SK-N-SH treated with all-trans-retinoic acid at 6 μM for 48 hours (cell line): ENCODE results near the gene ACIN1.

Source experiments
- ATAC-seq: fragments of 200-7000 bp; cut with Tn5 transposase; 3 replicates; pipeline ENCODE4 v1.9.1; 2020; ENCODE audit warnings: mild to moderate bottlenecking, moderate library complexity
- ARNTL ChIP-seq: fragments of 450-650 bp; formaldehyde crosslinking; IDR thresholded peaks from 2 replicates; pipeline ENCODE4 v1.5.0; 2020; ENCODE audit warnings: low read depth, mild to moderate bottlenecking, moderate library complexity, borderline replicate concordance
- BACH2 ChIP-seq: fragments of 250-450 bp; sonication (Bioruptor Pico); IDR thresholded peaks from 2 replicates; pipeline ENCODE4 v1.9.0; 2021; ENCODE audit warnings: mild to moderate bottlenecking, borderline replicate concordance
- CSDC2 ChIP-seq: fragments of 250-450 bp; sonication (Bioruptor Pico); IDR thresholded peaks from 2 replicates; pipeline ENCODE4 v1.5.0; 2020; ENCODE audit warnings: mild to moderate bottlenecking, moderate library complexity
- GLIS3 ChIP-seq: fragments of 250-450 bp; sonication (Bioruptor Pico); IDR thresholded peaks from 2 replicates; pipeline ENCODE4 v1.5.0; 2020; ENCODE audit warnings: mild to moderate bottlenecking, moderate library complexity
- ISL1 ChIP-seq: fragments of 250-450 bp; sonication (Bioruptor Pico); IDR thresholded peaks from 2 replicates; pipeline ENCODE4 v2.1.2; 2022; ENCODE audit warnings: mild to moderate bottlenecking, moderate library complexity
- OSR1 ChIP-seq: fragments of 250-450 bp; sonication (Bioruptor Pico); IDR thresholded peaks from 2 replicates; pipeline ENCODE4 v1.8.0; 2022; ENCODE audit warnings: moderate library complexity, mild to moderate bottlenecking, inconsistent platforms
- PATZ1 ChIP-seq: fragments of 250-450 bp; sonication (Bioruptor Pico); IDR thresholded peaks from 2 replicates; pipeline ENCODE4 v1.8.0; 2020; ENCODE audit warnings: mild to moderate bottlenecking, moderate library complexity, borderline replicate concordance
- RARB ChIP-seq: fragments of 250-450 bp; sonication (Bioruptor Pico); IDR thresholded peaks from 2 replicates; pipeline ENCODE4 v1.8.0; 2021; ENCODE audit warnings: mild to moderate bottlenecking, moderate library complexity
- SNAI2 ChIP-seq: fragments of 250-450 bp; sonication (Bioruptor Pico); IDR thresholded peaks from 2 replicates; pipeline ENCODE4 v1.5.0; 2020; ENCODE audit warnings: mild to moderate bottlenecking, moderate library complexity
- TCF4 ChIP-seq: fragments of 250-450 bp; sonication (Bioruptor Pico); IDR thresholded peaks from 2 replicates; pipeline ENCODE4 v1.8.0; 2021; ENCODE audit warnings: mild to moderate bottlenecking, moderate library complexity, borderline replicate concordance
- TOX ChIP-seq: fragments of 250-450 bp; sonication (Bioruptor Pico); IDR thresholded peaks from 2 replicates; pipeline ENCODE4 v1.8.0; 2021; ENCODE audit warnings: mild to moderate bottlenecking, moderate library complexity, borderline replicate concordance
- ZC3H10 ChIP-seq: fragments of 250-450 bp; sonication (Bioruptor Pico); IDR thresholded peaks from 2 replicates; pipeline ENCODE4 v1.5.1; 2021; ENCODE audit warnings: mild to moderate bottlenecking, moderate library complexity
- ZFP3 ChIP-seq: fragments of 250-450 bp; sonication (Bioruptor Pico); IDR thresholded peaks from 2 replicates; pipeline ENCODE4 v1.5.0; 2020; ENCODE audit warnings: mild to moderate bottlenecking, moderate library complexity
- ZFP30 ChIP-seq: fragments of 450-650 bp; formaldehyde crosslinking; IDR thresholded peaks from 2 replicates; pipeline ENCODE4 v1.5.0; 2022; ENCODE audit warnings: mild to moderate bottlenecking, moderate library complexity
- ZNF565 ChIP-seq: fragments of 450-650 bp; formaldehyde crosslinking; conservative IDR thresholded peaks from 2 replicates; pipeline ENCODE4 v1.5.0; 2020; ENCODE audit warnings: low read depth, mild to moderate bottlenecking, moderate library complexity
- ZNF70 ChIP-seq: fragments of 450-650 bp; formaldehyde crosslinking; IDR thresholded peaks from 2 replicates; pipeline ENCODE4 v1.5.0; 2020; ENCODE audit warnings: mild to moderate bottlenecking, moderate library complexity
- ZNF8 ChIP-seq: fragments of 450-650 bp; formaldehyde crosslinking; IDR thresholded peaks from 2 replicates; pipeline ENCODE4 v1.5.0; 2020; ENCODE audit warnings: mild to moderate bottlenecking, moderate library complexity
- TF ChIP-seq, protein P1 (sequence below): fragments of 250-450 bp; sonication (Bioruptor Pico); IDR thresholded peaks from 2 replicates; pipeline ENCODE4 v1.5.1; 2021; ENCODE audit warnings: mild to moderate bottlenecking, moderate library complexity
- TF ChIP-seq, protein P2 (sequence below): fragments of 250-450 bp; sonication (Bioruptor Pico); IDR thresholded peaks from 2 replicates; pipeline ENCODE4 v1.5.0; 2020; ENCODE audit warnings: mild to moderate bottlenecking, moderate library complexity
- TF ChIP-seq, protein P3 (sequence below): fragments of 250-450 bp; sonication (Bioruptor Pico); IDR thresholded peaks from 2 replicates; pipeline ENCODE4 v1.5.1; 2020; ENCODE audit warnings: low read depth, mild to moderate bottlenecking, moderate library complexity
- TF ChIP-seq, protein P4 (sequence below): fragments of 250-450 bp; sonication (Bioruptor Pico); IDR thresholded peaks from 2 replicates; pipeline ENCODE4 v1.8.0; 2021; ENCODE audit warnings: low read depth, mild to moderate bottlenecking, moderate library complexity, borderline replicate concordance

ACIN1 gene

DNA sequence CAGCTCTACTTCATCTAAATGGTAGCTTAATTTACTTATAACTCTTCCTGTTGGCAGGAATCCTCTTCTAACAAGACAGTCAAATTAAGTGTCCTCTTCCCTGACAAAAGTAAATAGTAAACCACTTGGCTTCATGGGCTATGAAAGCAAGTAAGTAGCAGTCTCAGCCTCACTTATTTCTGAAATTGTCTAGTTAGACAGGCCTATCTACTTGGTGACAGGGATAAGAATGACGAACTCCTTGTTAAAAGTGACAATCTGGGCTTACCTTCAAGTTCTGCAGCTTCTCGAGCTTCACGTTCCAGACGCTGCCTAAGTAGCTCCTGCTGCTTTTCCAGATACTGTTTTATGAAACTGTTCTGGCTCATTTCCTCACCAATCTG lies 4.7 kb downstream of the ACIN1 start:
- TF ChIP-seq, protein P1, sequence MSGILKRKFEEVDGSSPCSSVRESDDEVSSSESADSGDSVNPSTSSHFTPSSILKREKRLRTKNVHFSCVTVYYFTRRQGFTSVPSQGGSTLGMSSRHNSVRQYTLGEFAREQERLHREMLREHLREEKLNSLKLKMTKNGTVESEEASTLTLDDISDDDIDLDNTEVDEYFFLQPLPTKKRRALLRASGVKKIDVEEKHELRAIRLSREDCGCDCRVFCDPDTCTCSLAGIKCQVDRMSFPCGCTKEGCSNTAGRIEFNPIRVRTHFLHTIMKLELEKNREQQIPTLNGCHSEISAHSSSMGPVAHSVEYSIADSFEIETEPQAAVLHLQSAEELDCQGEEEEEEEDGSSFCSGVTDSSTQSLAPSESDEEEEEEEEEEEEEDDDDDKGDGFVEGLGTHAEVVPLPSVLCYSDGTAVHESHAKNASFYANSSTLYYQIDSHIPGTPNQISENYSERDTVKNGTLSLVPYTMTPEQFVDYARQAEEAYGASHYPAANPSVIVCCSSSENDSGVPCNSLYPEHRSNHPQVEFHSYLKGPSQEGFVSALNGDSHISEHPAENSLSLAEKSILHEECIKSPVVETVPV (CRISPR knock-in tag) = no peak
- no peak for TF ChIP-seq ZFP30
- TF ChIP-seq, all 23 proteins: peak for 0
- ATAC-seq = no peak

GRCh38 chr14:23089498-23090253 lies 5.3 kb downstream of the ACIN1 start:
- no peak for ATAC-seq
- TF ChIP-seq ZFP3 (no peak), CSDC2 (CRISPR knock-in tag) (no peak), ZNF70 (CRISPR knock-in tag) (no peak), OSR1 (no peak), ISL1 (CRISPR knock-in tag) (no peak), RARB (CRISPR knock-in tag) (no peak), TOX (no peak), TCF4 (CRISPR knock-in tag) (no peak), PATZ1 (no peak), ZNF8 (no peak)
- TF ChIP-seq, protein P2, sequence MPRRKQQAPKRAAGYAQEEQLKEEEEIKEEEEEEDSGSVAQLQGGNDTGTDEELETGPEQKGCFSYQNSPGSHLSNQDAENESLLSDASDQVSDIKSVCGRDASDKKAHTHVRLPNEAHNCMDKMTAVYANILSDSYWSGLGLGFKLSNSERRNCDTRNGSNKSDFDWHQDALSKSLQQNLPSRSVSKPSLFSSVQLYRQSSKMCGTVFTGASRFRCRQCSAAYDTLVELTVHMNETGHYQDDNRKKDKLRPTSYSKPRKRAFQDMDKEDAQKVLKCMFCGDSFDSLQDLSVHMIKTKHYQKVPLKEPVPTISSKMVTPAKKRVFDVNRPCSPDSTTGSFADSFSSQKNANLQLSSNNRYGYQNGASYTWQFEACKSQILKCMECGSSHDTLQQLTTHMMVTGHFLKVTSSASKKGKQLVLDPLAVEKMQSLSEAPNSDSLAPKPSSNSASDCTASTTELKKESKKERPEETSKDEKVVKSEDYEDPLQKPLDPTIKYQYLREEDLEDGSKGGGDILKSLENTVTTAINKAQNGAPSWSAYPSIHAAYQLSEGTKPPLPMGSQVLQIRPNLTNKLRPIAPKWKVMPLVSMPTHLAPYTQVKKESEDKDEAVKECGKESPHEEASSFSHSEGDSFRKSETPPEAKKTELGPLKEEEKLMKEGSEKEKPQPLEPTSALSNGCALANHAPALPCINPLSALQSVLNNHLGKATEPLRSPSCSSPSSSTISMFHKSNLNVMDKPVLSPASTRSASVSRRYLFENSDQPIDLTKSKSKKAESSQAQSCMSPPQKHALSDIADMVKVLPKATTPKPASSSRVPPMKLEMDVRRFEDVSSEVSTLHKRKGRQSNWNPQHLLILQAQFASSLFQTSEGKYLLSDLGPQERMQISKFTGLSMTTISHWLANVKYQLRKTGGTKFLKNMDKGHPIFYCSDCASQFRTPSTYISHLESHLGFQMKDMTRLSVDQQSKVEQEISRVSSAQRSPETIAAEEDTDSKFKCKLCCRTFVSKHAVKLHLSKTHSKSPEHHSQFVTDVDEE (CRISPR knock-in tag) = no peak

GRCh38 chr14:23086565-23086964 lies 8.4 kb downstream of the ACIN1 start:
- TF ChIP-seq BACH2 (CRISPR knock-in tag) = no peak
- TF ChIP-seq ZC3H10 (CRISPR knock-in tag) = no peak
- TF ChIP-seq CSDC2 (CRISPR knock-in tag) = no peak
- no peak for TF ChIP-seq ISL1 (CRISPR knock-in tag)
- no peak for TF ChIP-seq ARNTL (CRISPR knock-in tag)
- TF ChIP-seq, protein P1 (CRISPR knock-in tag) = no peak
- no peak for TF ChIP-seq PATZ1
- no peak for TF ChIP-seq ZNF70 (CRISPR knock-in tag)
- TF ChIP-seq SNAI2 (CRISPR knock-in tag) = no peak
- TF ChIP-seq GLIS3 (CRISPR knock-in tag) = no peak
- TF ChIP-seq ZFP30 = no peak
- TF ChIP-seq OSR1 = no peak
- TF ChIP-seq, protein P3, sequence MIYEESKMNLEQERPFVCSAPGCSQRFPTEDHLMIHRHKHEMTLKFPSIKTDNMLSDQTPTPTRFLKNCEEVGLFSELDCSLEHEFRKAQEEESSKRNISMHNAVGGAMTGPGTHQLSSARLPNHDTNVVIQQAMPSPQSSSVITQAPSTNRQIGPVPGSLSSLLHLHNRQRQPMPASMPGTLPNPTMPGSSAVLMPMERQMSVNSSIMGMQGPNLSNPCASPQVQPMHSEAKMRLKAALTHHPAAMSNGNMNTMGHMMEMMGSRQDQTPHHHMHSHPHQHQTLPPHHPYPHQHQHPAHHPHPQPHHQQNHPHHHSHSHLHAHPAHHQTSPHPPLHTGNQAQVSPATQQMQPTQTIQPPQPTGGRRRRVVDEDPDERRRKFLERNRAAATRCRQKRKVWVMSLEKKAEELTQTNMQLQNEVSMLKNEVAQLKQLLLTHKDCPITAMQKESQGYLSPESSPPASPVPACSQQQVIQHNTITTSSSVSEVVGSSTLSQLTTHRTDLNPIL (CRISPR knock-in tag) = no peak
- TF ChIP-seq, protein P2 (CRISPR knock-in tag) = no peak
- TF ChIP-seq TCF4 (CRISPR knock-in tag) = no peak
- TF ChIP-seq, protein P4, sequence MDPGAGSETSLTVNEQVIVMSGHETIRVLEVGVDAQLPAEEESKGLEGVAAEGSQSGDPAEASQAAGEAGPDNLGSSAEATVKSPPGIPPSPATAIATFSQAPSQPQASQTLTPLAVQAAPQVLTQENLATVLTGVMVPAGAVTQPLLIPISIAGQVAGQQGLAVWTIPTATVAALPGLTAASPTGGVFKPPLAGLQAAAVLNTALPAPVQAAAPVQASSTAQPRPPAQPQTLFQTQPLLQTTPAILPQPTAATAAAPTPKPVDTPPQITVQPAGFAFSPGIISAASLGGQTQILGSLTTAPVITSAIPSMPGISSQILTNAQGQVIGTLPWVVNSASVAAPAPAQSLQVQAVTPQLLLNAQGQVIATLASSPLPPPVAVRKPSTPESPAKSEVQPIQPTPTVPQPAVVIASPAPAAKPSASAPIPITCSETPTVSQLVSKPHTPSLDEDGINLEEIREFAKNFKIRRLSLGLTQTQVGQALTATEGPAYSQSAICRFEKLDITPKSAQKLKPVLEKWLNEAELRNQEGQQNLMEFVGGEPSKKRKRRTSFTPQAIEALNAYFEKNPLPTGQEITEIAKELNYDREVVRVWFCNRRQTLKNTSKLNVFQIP (CRISPR knock-in tag) = no peak
- TF ChIP-seq RARB (CRISPR knock-in tag) = no peak
- TF ChIP-seq ZNF565 (CRISPR knock-in tag) = no peak
- TF ChIP-seq, all 23 proteins: peak for 0
- ATAC-seq = no peak
